Kidney (tissue), 14 donors: ENCODE results near the gene NR6A1. TPM values are rescaled to one million over a fixed set of nuclear protein-coding genes. Genes with fewer than 3 reads are reported as not detected.

Source experiments
- DNase-seq, 5 donors: peaks; one replicate each; pipeline ENCODE4 v3.0.0-alpha.2; 2013 to 2020
- FAIRE-seq: peaks from 2 replicates; lab custom pipeline; 2012; peaks lifted over from hg19 to GRCh38; lab: Jason Lieb, UNC
- H3K27ac ChIP-seq, 2 donors: one replicate each; pipeline ENCODE4 v1.7.0; 2013; ENCODE audit warnings: low read depth in 2 of 2, low read length in 2 of 2, inconsistent platforms in 1 of 2
- H3K27me3 ChIP-seq: one replicate; pipeline ENCODE4 v1.7.1; 2013; ENCODE audit warnings: low read length, inconsistent platforms; ENCODE audit not compliant: control insufficient read depth, insufficient read depth
- H3K36me3 ChIP-seq, 3 donors: one replicate each; pipeline versions ENCODE4 v1.7.0 to v1.7.1; 2013; ENCODE audit warnings: low read length in 3 of 3, control low read depth in 1 of 3, inconsistent platforms in 1 of 3; ENCODE audit not compliant: insufficient read depth in 3 of 3, control insufficient read depth in 2 of 3
- H3K4me1 ChIP-seq, 3 donors: one replicate each; pipeline versions ENCODE4 v1.7.0 to v1.7.1; 2013; ENCODE audit warnings: low read length in 3 of 3, inconsistent platforms in 1 of 3, low read depth in 1 of 3; ENCODE audit not compliant: control insufficient read depth in 2 of 3, insufficient read depth in 2 of 3
- H3K4me3 ChIP-seq, 3 donors: one replicate each; pipeline versions ENCODE4 v1.7.0 to v1.8.1; 2013; ENCODE audit warnings: low read length in 3 of 3, control low read depth in 1 of 3, inconsistent platforms in 1 of 3
- H3K9ac ChIP-seq, 3 donors: one replicate each; pipeline versions ENCODE4 v1.7.0 to v1.7.1; 2013; ENCODE audit warnings: low read length in 3 of 3, control low read depth in 1 of 3, inconsistent platforms in 1 of 3
- H3K9me3 ChIP-seq, 3 donors: one replicate each; pipeline versions ENCODE4 v1.7.0 to v1.7.1; 2013; ENCODE audit warnings: low read length in 3 of 3, control low read depth in 1 of 3, inconsistent platforms in 1 of 3; ENCODE audit not compliant: control insufficient read depth in 2 of 3, insufficient read depth in 1 of 3
- intact Hi-C: fragments of 100-400 bp; cut with DNase I; formaldehyde crosslinking; loops from one replicate; pipeline ENCODE4 v1.11.1; 2022
- polyA plus RNA-seq: library from polyadenylated mRNA; stranded (reverse); fragments of 350-450 nt; fragmentation: Illumina TruSeq; extraction: RNeasy Lipid Tissue Mini Kit (QIAGEN cat#74804); gene quantifications from one replicate; pipeline ENCODE4 v1.2.3, GENCODE V29; 2014; ENCODE audit warnings: low read depth, low replicate concordance; ENCODE audit not compliant: insufficient read depth
- total RNA-seq: library from RNA; stranded (reverse); fragmentation: NEBNext Ultra II Directional; extraction: Animal tissue kit (Norgen Biotek cat#: 25700); gene quantifications from one replicate; pipeline ENCODE4 v1.2.1, GENCODE V29; 2021
- TF ChIP-seq, protein P1 (sequence below): IDR thresholded peaks from 3 replicates; pipeline ENCODE4 v1.5.1; 2012; ENCODE audit warnings: mild to moderate bottlenecking, moderate library complexity, borderline replicate concordance; ENCODE audit not compliant: insufficient read depth; ENCODE audit errors: extremely low read depth
- donor health status: control.
- donor health status: control.
- donor health status: control.
- donor health status: control.
- donor health status: control.
- donor health status: DM: yes; HTN: yes; CAD: no.
- donor health status: Normal renal cell carcinoma (clear cell type).

The NR6A1 gene
- total and polyA plus RNA-seq, 2 donors from 2014 or later = 1.2 to 3.5 TPM

DNA sequence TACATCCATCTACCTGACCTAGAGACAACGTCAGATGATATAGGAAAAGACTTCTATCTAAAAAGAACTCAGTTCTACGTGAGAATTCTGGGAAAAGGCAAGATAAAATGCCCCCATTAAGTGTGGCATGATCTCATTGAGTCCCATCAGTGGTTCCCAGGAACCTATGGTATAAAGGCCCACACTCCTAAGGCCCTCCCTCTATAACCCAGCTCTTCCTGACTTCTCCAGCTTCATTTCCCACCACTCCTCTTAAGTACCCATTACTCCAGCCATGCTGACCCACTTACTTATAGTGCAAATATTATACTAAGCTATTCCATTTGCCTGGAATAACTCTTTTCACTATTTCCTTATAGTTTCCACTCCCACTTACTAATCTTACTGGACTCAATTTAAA is 168.5 kb downstream of the NR6A1 start:
- no peak for FAIRE-seq
- Histone ChIP-seq H3K36me3 (no peaks in the 10 kb centered on the region), H3K9me3 (no peaks in the 10 kb centered on the region), H3K9ac (no peak overlapping the region), H3K4me1 (no peaks in the 10 kb centered on the region), H3K27me3 (no peaks in the 10 kb centered on the region), H3K4me3 (no peak overlapping the region), H3K27ac (no peak overlapping the region)
- DNase-seq = no peak
- intact Hi-C loops = no loop called here
- TF ChIP-seq, protein P1, sequence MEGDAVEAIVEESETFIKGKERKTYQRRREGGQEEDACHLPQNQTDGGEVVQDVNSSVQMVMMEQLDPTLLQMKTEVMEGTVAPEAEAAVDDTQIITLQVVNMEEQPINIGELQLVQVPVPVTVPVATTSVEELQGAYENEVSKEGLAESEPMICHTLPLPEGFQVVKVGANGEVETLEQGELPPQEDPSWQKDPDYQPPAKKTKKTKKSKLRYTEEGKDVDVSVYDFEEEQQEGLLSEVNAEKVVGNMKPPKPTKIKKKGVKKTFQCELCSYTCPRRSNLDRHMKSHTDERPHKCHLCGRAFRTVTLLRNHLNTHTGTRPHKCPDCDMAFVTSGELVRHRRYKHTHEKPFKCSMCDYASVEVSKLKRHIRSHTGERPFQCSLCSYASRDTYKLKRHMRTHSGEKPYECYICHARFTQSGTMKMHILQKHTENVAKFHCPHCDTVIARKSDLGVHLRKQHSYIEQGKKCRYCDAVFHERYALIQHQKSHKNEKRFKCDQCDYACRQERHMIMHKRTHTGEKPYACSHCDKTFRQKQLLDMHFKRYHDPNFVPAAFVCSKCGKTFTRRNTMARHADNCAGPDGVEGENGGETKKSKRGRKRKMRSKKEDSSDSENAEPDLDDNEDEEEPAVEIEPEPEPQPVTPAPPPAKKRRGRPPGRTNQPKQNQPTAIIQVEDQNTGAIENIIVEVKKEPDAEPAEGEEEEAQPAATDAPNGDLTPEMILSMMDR = no peak

DNA sequence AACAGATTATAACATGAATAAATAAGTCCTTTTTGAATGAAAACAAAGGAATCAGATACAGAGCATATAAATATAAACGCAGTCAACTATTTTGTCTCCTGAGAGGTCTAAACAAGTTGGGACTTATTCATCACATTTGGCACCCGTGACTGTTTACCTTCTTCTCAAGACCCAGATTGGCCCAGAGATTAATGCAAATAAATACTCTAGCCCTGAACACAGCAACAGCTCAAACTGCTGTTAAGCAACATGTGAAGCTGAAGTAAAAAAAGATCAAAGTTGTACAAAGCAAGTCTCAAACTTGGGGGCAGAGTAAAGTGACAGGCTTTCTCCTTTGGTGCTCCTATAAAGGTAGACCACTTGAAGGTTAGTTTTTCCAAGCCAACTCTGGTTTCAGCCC is 168.9 kb downstream of the NR6A1 start:
- FAIRE-seq (no peak), DNase-seq (no peak)
- Histone ChIP-seq H3K27ac (no peak overlapping the region), H3K9me3 (no peaks in the 10 kb centered on the region), H3K4me3 (no peak overlapping the region), H3K36me3 (no peaks in the 10 kb centered on the region), H3K9ac (no peak overlapping the region), H3K27me3 (no peaks in the 10 kb centered on the region), H3K4me1 (no peaks in the 10 kb centered on the region)
- intact Hi-C loops = no loop called here
- TF ChIP-seq, protein P1 = no peak

DNA sequence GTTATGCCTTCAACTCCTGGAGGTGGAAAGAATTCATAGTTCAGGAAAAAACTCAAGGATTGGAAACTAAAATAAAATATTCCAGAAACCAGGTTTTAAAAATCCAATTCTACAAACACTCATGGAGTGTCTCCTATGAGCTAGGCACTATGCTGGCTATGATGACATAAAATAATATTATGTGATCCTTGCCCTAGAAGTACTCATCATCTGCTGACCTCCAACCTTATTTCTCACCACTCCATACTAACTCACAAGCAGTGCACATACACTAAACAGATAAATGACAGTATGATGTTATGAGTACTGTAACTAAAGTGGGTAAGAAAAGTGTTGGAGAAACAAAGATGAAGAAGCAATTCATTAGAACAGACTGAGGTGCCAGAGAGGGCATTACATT is 170.7 kb downstream of the NR6A1 start:
- intact Hi-C loops = no loop called here
- FAIRE-seq = no peak
- peaks cover 0 to 8% (median 0%) of the 10 kb centered on the region in 3 donors for H3K4me1 ChIP-seq
- no peaks in the 10 kb centered on the region for H3K27me3 ChIP-seq
- TF ChIP-seq, protein P1 = no peak
- H3K27ac ChIP-seq = no peak overlapping the region
- no peak for DNase-seq
- H3K9me3 ChIP-seq = no peaks in the 10 kb centered on the region
- H3K4me3 ChIP-seq = no peak overlapping the region
- H3K9ac ChIP-seq = no peak overlapping the region
- no peaks in the 10 kb centered on the region for H3K36me3 ChIP-seq
